HCT116 (cell line): ENCODE data around the gene SMYD3.

Source experiments
- CBX3 ChIP-seq: IDR thresholded peaks from 2 replicates; pipeline ENCODE4 v1.6.1; 2012; ENCODE audit warnings: low read depth
- CTCF ChIP-seq, 3 experiments: fragments of 200-600 bp in 1 of 3; sonication (generic) in 1 of 3; IDR thresholded peaks in 2 of 3; conservative IDR thresholded peaks in 1 of 3; 2 replicates each; pipeline ENCODE4 v1.5.1; 2012 to 2017; ENCODE audit warnings: low read depth in 2 of 3, low read length in 2 of 3, antibody characterized with exemption in 1 of 3, borderline replicate concordance in 1 of 3, control low read depth in 1 of 3, mild to moderate bottlenecking in 1 of 3, mixed read lengths in 1 of 3, mixed run types in 1 of 3, moderate library complexity in 1 of 3; ENCODE audit not compliant: insufficient read depth in 1 of 3
- EGR1 ChIP-seq: IDR thresholded peaks from 2 replicates; pipeline ENCODE4 v1.6.1; 2012; ENCODE audit warnings: low read depth
- EZH2phosphoT487 ChIP-seq: fragments of 200-600 bp; IDR thresholded peaks from 2 replicates; pipeline ENCODE4 v1.6.1; 2018; ENCODE audit warnings: antibody characterized with exemption, borderline replicate concordance
- POLR2A ChIP-seq: IDR thresholded peaks from 2 replicates; pipeline ENCODE4 v1.7.0; 2011; ENCODE audit warnings: borderline replicate concordance; ENCODE audit not compliant: insufficient read depth, insufficient read length; ENCODE audit errors: extremely low read depth
- POLR2AphosphoS5 ChIP-seq: IDR thresholded peaks from 2 replicates; pipeline ENCODE4 v1.6.1; 2011; ENCODE audit warnings: mild to moderate bottlenecking, low read depth, low read length, moderate library complexity
- RAD21 ChIP-seq: IDR thresholded peaks from 2 replicates; pipeline ENCODE4 v1.6.1; 2012; ENCODE audit warnings: low read depth, mild to moderate bottlenecking
- REST ChIP-seq: IDR thresholded peaks from 2 replicates; pipeline ENCODE4 v1.6.1; 2012; ENCODE audit warnings: low read depth
- TCF7L2 ChIP-seq: IDR thresholded peaks from 2 replicates; pipeline ENCODE4 v1.7.0; 2011; ENCODE audit warnings: borderline replicate concordance, inconsistent platforms; ENCODE audit not compliant: insufficient read depth, insufficient read length; ENCODE audit errors: extremely low read depth
- YY1 ChIP-seq: IDR thresholded peaks from 2 replicates; pipeline ENCODE4 v1.6.1; 2011; ENCODE audit warnings: low read length, low read depth, moderate library complexity, mild to moderate bottlenecking; ENCODE audit not compliant: insufficient replicate concordance; ENCODE audit errors: extremely low read depth

- TF ChIP-seq EZH2phosphoT487 = no peak
- no peak for TF ChIP-seq TCF7L2
- no peak for TF ChIP-seq CTCF (IDR thresholded peaks at IDR 0.05 in 2 of 3, conservative IDR thresholded peaks at IDR 0.05 in 1 of 3; ENCODE audit: borderline replicate concordance in 1 of 3, insufficient read depth in 1 of 3, low read depth in 2 of 3, low read length in 2 of 3)
- TF ChIP-seq CBX3 = no peak
- TF ChIP-seq POLR2A = no peak
- no peak for TF ChIP-seq EGR1
- no peak for TF ChIP-seq POLR2AphosphoS5
- TF ChIP-seq REST = no peak
- TF ChIP-seq RAD21 = no peak
- no peak for TF ChIP-seq YY1
Measured at GRCh38 chr1:245742896-245743295, 764.2 kb downstream of the SMYD3 start.
